IMR-90 (cell line): ENCODE measurements around the gene BCL2L11. TPM values are rescaled to one million over a fixed set of nuclear protein-coding genes. Genes with fewer than 3 reads are reported as not detected.

ENCODE experiments used
- ATAC-seq: fragments of 200-7000 bp; cut with Tn5 transposase; 2 replicates; pipeline ENCODE4 v1.9.1; 2020; ENCODE audit warnings: low read depth, mild to moderate bottlenecking, moderate library complexity
- BruUV-seq: library from RNA; stranded (reverse); fragments of 400-500 nt; replicated peaks from 2 replicates; lab custom pipeline; 2021; lab: Mats Ljungman, UMichigan
- CTCF ChIA-PET: fragments of 300-600 bp; formaldehyde crosslinking; extraction: SDS; loops from one replicate; lab custom pipeline; 2021; ENCODE audit warnings: antibody characterized with exemption; lab: Yijun Ruan, JAX
- POLR2A ChIA-PET: fragments of 300-600 bp; sonication (Branson Sonifier 250); formaldehyde crosslinking; loops from one replicate; lab custom pipeline; 2022; ENCODE audit warnings: antibody characterized with exemption; ENCODE audit not compliant: unreplicated experiment; lab: Charles Lee
- DNase-seq: peaks from one replicate; pipeline ENCODE4 v3.0.0; 2013
- H2AFZ ChIP-seq: replicated peaks from 2 replicates; pipeline ENCODE3; 2013; ENCODE audit warnings: low read length, mild to moderate bottlenecking; ENCODE audit not compliant: poor library complexity
- H2AK5ac ChIP-seq: 2 replicates; pipeline ENCODE4 v1.6.1; 2013; ENCODE audit warnings: low read depth, low read length, inconsistent platforms
- H2AK9ac ChIP-seq: replicated peaks from 2 replicates; pipeline ENCODE3; 2013; ENCODE audit warnings: mild to moderate bottlenecking, low read depth, low read length, moderate library complexity; ENCODE audit not compliant: poor library complexity
- H2BK120ac ChIP-seq: 2 replicates; pipeline ENCODE4 v1.6.1; 2013; ENCODE audit warnings: low read depth, low read length, inconsistent platforms
- H2BK15ac ChIP-seq: 3 replicates; pipeline ENCODE4 v1.6.1; 2013; ENCODE audit warnings: low read depth, low read length, inconsistent platforms
- H2BK20ac ChIP-seq: 2 replicates; pipeline ENCODE4 v1.6.1; 2013; ENCODE audit warnings: low read depth, mild to moderate bottlenecking, inconsistent platforms, low read length, moderate library complexity
- H2BK5ac ChIP-seq: 2 replicates; pipeline ENCODE4 v1.6.1; 2013; ENCODE audit warnings: mild to moderate bottlenecking, low read depth, low read length, inconsistent platforms; ENCODE audit not compliant: poor library complexity, severe bottlenecking
- H3K14ac ChIP-seq: replicated peaks from 2 replicates; pipeline ENCODE4 v1.6.1; 2013; ENCODE audit warnings: low read depth, low read length, inconsistent platforms
- H3K18ac ChIP-seq: 2 replicates; pipeline ENCODE4 v1.6.1; 2013; ENCODE audit warnings: low read depth, low read length, control low read depth
- H3K23ac ChIP-seq: 2 replicates; pipeline ENCODE4 v1.6.1; 2013; ENCODE audit warnings: low read depth, low read length, inconsistent platforms
- H3K27ac ChIP-seq: 2 replicates; pipeline ENCODE4 v1.5.1; 2013; ENCODE audit warnings: mild to moderate bottlenecking, control low read depth, low read length; ENCODE audit not compliant: insufficient read depth
- H3K27me3 ChIP-seq: 2 replicates; pipeline ENCODE4 v1.6.1; 2013; ENCODE audit warnings: low read length; ENCODE audit not compliant: control insufficient read depth, insufficient read depth
- H3K36me3 ChIP-seq: 2 replicates; pipeline ENCODE4 v1.6.1; 2013; ENCODE audit warnings: low read length, mixed read lengths; ENCODE audit not compliant: control insufficient read depth, insufficient read depth
- H3K4ac ChIP-seq: 2 replicates; pipeline ENCODE4 v1.6.1; 2013; ENCODE audit warnings: low read depth, low read length, inconsistent platforms
- H3K4me1 ChIP-seq: 2 replicates; pipeline ENCODE4 v1.6.1; 2013; ENCODE audit warnings: low read length, mixed read lengths; ENCODE audit not compliant: control insufficient read depth, insufficient read depth
- H3K4me2 ChIP-seq: 2 replicates; pipeline ENCODE4 v1.6.1; 2013; ENCODE audit warnings: low read depth, mild to moderate bottlenecking, control low read depth, low read length, moderate library complexity
- H3K4me3 ChIP-seq: 2 replicates; pipeline ENCODE4 v1.5.1; 2013; ENCODE audit warnings: low read depth, mild to moderate bottlenecking, control low read depth, low read length, moderate library complexity; ENCODE audit not compliant: insufficient read depth
- H3K56ac ChIP-seq: 2 replicates; pipeline ENCODE4 v1.6.1; 2013; ENCODE audit warnings: low read length, inconsistent platforms; ENCODE audit not compliant: insufficient read depth; ENCODE audit errors: extremely low read depth
- H3K79me1 ChIP-seq, 2 experiments: 2 replicates each; pipeline ENCODE4 v1.6.1; 2013; ENCODE audit warnings: low read length in 2 of 2, inconsistent platforms in 1 of 2, low read depth in 1 of 2
- H3K9ac ChIP-seq: 2 replicates; pipeline ENCODE4 v1.6.1; 2013; ENCODE audit warnings: low read depth, low read length, control low read depth
- H3K9me1 ChIP-seq: 2 replicates; pipeline ENCODE4 v1.6.1; 2013; ENCODE audit warnings: low read length, inconsistent platforms; ENCODE audit not compliant: insufficient read depth
- H3K9me3 ChIP-seq: 2 replicates; pipeline ENCODE4 v1.6.1; 2013; ENCODE audit warnings: low read length; ENCODE audit not compliant: control insufficient read depth, insufficient read depth
- H4K20me1 ChIP-seq: 2 replicates; pipeline ENCODE4 v1.6.1; 2013; ENCODE audit warnings: low read length, inconsistent platforms; ENCODE audit not compliant: insufficient read depth
- H4K5ac ChIP-seq: 2 replicates; pipeline ENCODE4 v1.6.1; 2013; ENCODE audit warnings: mild to moderate bottlenecking, low read depth, low read length, control low read depth
- H4K8ac ChIP-seq, 2 experiments: 2 replicates each; pipeline ENCODE4 v1.6.1; 2013; ENCODE audit warnings: low read depth in 2 of 2, low read length in 2 of 2, control low read depth in 1 of 2, inconsistent platforms in 1 of 2
- H4K91ac ChIP-seq: 2 replicates; pipeline ENCODE4 v1.6.1; 2013; ENCODE audit warnings: low read depth, low read length, inconsistent platforms; ENCODE audit not compliant: insufficient read depth
- BHLHE40 ChIP-seq: fragments of 150-350 bp; IDR thresholded peaks from 2 replicates; pipeline ENCODE4 v1.6.1; 2016; ENCODE audit warnings: mild to moderate bottlenecking, low read depth, low read length
- CEBPB ChIP-seq: IDR thresholded peaks from 2 replicates; pipeline ENCODE4 v1.6.1; 2012; ENCODE audit warnings: low read depth, low read length, improper control_type of control experiment
- CHD1 ChIP-seq: IDR thresholded peaks from 2 replicates; pipeline ENCODE4 v1.6.1; 2012; ENCODE audit warnings: low read depth, low read length, improper control_type of control experiment
- FOS ChIP-seq: fragments of 150-350 bp; IDR thresholded peaks from 2 replicates; pipeline ENCODE4 v1.6.1; 2016; ENCODE audit warnings: low read depth, low read length
- MAFK ChIP-seq: IDR thresholded peaks from 2 replicates; pipeline ENCODE4 v1.6.1; 2012; ENCODE audit warnings: low read depth, low read length, improper control_type of control experiment
- MAZ ChIP-seq: IDR thresholded peaks from 2 replicates; pipeline ENCODE4 v1.6.1; 2012; ENCODE audit warnings: low read depth, mild to moderate bottlenecking, low read length, improper control_type of control experiment, moderate library complexity, borderline replicate concordance
- MXI1 ChIP-seq: IDR thresholded peaks from 2 replicates; pipeline ENCODE4 v1.6.1; 2012; ENCODE audit warnings: low read depth, mild to moderate bottlenecking, low read length, moderate library complexity, borderline replicate concordance
- NFE2L2 ChIP-seq: fragments of 150-350 bp; IDR thresholded peaks from 2 replicates; pipeline ENCODE4 v1.6.1; 2016; ENCODE audit warnings: low read depth, mild to moderate bottlenecking, low read length
- POLR2A ChIP-seq: IDR thresholded peaks from 2 replicates; pipeline ENCODE4 v1.6.1; 2012; ENCODE audit warnings: mild to moderate bottlenecking, low read depth, low read length
- RAD21 ChIP-seq: IDR thresholded peaks from 2 replicates; pipeline ENCODE4 v1.6.1; 2012; ENCODE audit warnings: low read length, improper control_type of control experiment
- RCOR1 ChIP-seq: IDR thresholded peaks from 2 replicates; pipeline ENCODE4 v1.6.1; 2012; ENCODE audit warnings: mild to moderate bottlenecking, low read length, improper control_type of control experiment; ENCODE audit not compliant: insufficient replicate concordance
- RFX5 ChIP-seq: IDR thresholded peaks from 2 replicates; pipeline ENCODE4 v1.8.0; 2012; ENCODE audit warnings: low read depth, mild to moderate bottlenecking, low read length, moderate library complexity
- SMC3 ChIP-seq: fragments of 150-350 bp; IDR thresholded peaks from 2 replicates; pipeline ENCODE4 v1.6.1; 2016; ENCODE audit warnings: low read depth, mild to moderate bottlenecking, antibody characterized with exemption, low read length, moderate library complexity
- WGBS, 2 experiments: methylation state at CpG; one replicate each; pipeline versions ENCODE4 v1.1.5 to v1.1.7; 2013; ENCODE audit warnings: missing lambda C conversion rate in 2 of 2; ENCODE audit not compliant: insufficient read length in 1 of 2; ENCODE audit errors: extremely low coverage in 2 of 2; 5-methylcytosine and 5-hydroxymethylcytosine counted together
- dilution Hi-C: fragments of 300-500 bp; cut with HindIII; formaldehyde crosslinking; loops from one replicate; pipeline ENCODE4 v1.14.3; 2018; ENCODE audit warnings: low sequenced_read_pairs; ENCODE audit not compliant: unreplicated experiment
- in situ Hi-C: fragments of 300-500 bp; cut with MboI; formaldehyde crosslinking; loops from 3 replicates; pipeline ENCODE4 v1.14.3; 2019; ENCODE audit warnings: low sequenced_read_pairs, inconsistent platforms, mixed read lengths
- intact Hi-C: fragments of 100-400 bp; cut with micrococcal nuclease; formaldehyde crosslinking; loops from 2 replicates; pipeline ENCODE4 v1.10.0; 2022
- polyA plus RNA-seq, 3 experiments: library from polyadenylated mRNA; depleted of rRNA; stranded (reverse); fragments of >200 nt; gene quantifications; 2 replicates each; pipeline ENCODE4 v1.2.3, GENCODE V29; 2012; ENCODE audit warnings: low replicate concordance in 1 of 3
- total RNA-seq: library from RNA; depleted of rRNA; stranded (reverse); fragments of >200 nt; gene quantifications from 2 replicates; pipeline ENCODE4 v1.2.3, GENCODE V29; 2012
- TF ChIP-seq, protein P1 (sequence below): conservative IDR thresholded peaks from 2 replicates; pipeline ENCODE4 v1.5.1; 2012; ENCODE audit warnings: mild to moderate bottlenecking, low read depth, low read length, improper control_type of control experiment
- TF ChIP-seq, protein P2 (sequence below): fragments of 150-350 bp; IDR thresholded peaks from 2 replicates; pipeline ENCODE4 v1.6.1; 2016; ENCODE audit warnings: low read depth, mild to moderate bottlenecking, low read length, moderate library complexity, borderline replicate concordance
- TF ChIP-seq, protein P3 (sequence below): fragments of 150-350 bp; IDR thresholded peaks from 2 replicates; pipeline ENCODE4 v1.6.1; 2017; ENCODE audit warnings: mild to moderate bottlenecking, antibody characterized with exemption, low read length, low read depth

Gene BCL2L11
- total and polyA plus RNA-seq, 2 of the 4 experiments (the other 2 are of a cell fraction): 1.1 to 1.7 TPM

DNA sequence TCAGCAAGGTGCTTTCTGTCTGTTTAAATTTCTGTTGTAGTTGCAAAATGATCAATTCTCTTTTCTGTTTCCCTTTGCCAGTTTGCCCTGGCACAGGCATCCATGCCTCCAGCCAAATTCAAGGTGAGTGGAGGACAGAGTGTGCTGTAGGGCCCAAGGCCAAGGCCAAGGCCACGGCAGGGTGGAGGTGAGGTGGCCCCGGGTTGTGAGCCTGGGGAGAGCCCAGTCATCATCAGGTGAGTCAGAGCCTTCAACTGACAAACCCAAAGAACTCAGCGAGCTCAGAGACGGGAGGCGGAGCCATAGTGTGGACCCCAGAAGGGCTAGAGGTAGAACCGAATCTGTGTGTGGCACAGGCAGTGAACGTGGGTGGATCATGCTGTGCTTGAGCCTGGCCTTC is 55.7 kb downstream of the BCL2L11 start:
- Histone ChIP-seq H3K36me3 (no peaks in the 10 kb centered on the region), H2AFZ (no peak overlapping the region), H2BK5ac (no peak overlapping the region), H3K4me2 (no peak overlapping the region), H2AK9ac (no peak overlapping the region), H3K9me1 (peaks cover 9% of the 10 kb centered on the region; the same call in 1 of the 2 replicates), H3K4ac (no peak overlapping the region), H4K5ac (no peak overlapping the region), H3K27me3 (peaks cover 46% of the 10 kb centered on the region), H4K91ac (no peak overlapping the region), H2BK15ac (no peak overlapping the region), H2AK5ac (no peak overlapping the region), H3K18ac (no peak overlapping the region), H3K9ac (no peak overlapping the region), H3K23ac (no peak overlapping the region), H2BK20ac (no peak overlapping the region), H3K4me1 (peaks cover 4% of the 10 kb centered on the region; the same call in 1 of the 2 replicates), H3K27ac (no peak overlapping the region), H2BK120ac (no peak overlapping the region), H4K8ac (no peak overlapping the region), H3K56ac (no peak overlapping the region), H3K9me3 (no peaks in the 10 kb centered on the region), H3K4me3 (no peak overlapping the region), H3K14ac (no peak overlapping the region), H4K20me1 (0 out of 2 replicates have a peak, but pooled peaks cover 3% of the 10 kb centered on the region), H3K79me1 (no peaks in the 10 kb centered on the region)
- BruUV-seq: no TSS peak
- intact Hi-C loops: no loop called here
- no peak for ATAC-seq
- POLR2A ChIA-PET: no interaction called here
- CTCF ChIA-PET: no interaction called here
- DNase-seq: no peak
- 88% methylated on average over 5 of the region's 7 CpGs; no CpG with 5 or more reads in 1 of the 2 experiments for WGBS, 2 experiments
- dilution Hi-C loops: no loop called here
- TF ChIP-seq MXI1 (no peak), CHD1 (no peak), RFX5 (no peak), MAZ (no peak), POLR2A (no peak), CEBPB (no peak), RCOR1 (no peak), MAFK (no peak), BHLHE40 (no peak), FOS (no peak), RAD21 (no peak), NFE2L2 (no peak), SMC3 (no peak)
- TF ChIP-seq, protein P1, sequence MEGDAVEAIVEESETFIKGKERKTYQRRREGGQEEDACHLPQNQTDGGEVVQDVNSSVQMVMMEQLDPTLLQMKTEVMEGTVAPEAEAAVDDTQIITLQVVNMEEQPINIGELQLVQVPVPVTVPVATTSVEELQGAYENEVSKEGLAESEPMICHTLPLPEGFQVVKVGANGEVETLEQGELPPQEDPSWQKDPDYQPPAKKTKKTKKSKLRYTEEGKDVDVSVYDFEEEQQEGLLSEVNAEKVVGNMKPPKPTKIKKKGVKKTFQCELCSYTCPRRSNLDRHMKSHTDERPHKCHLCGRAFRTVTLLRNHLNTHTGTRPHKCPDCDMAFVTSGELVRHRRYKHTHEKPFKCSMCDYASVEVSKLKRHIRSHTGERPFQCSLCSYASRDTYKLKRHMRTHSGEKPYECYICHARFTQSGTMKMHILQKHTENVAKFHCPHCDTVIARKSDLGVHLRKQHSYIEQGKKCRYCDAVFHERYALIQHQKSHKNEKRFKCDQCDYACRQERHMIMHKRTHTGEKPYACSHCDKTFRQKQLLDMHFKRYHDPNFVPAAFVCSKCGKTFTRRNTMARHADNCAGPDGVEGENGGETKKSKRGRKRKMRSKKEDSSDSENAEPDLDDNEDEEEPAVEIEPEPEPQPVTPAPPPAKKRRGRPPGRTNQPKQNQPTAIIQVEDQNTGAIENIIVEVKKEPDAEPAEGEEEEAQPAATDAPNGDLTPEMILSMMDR: no peak
- TF ChIP-seq, protein P2, sequence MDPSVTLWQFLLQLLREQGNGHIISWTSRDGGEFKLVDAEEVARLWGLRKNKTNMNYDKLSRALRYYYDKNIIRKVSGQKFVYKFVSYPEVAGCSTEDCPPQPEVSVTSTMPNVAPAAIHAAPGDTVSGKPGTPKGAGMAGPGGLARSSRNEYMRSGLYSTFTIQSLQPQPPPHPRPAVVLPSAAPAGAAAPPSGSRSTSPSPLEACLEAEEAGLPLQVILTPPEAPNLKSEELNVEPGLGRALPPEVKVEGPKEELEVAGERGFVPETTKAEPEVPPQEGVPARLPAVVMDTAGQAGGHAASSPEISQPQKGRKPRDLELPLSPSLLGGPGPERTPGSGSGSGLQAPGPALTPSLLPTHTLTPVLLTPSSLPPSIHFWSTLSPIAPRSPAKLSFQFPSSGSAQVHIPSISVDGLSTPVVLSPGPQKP: no peak
- TF ChIP-seq, protein P3, sequence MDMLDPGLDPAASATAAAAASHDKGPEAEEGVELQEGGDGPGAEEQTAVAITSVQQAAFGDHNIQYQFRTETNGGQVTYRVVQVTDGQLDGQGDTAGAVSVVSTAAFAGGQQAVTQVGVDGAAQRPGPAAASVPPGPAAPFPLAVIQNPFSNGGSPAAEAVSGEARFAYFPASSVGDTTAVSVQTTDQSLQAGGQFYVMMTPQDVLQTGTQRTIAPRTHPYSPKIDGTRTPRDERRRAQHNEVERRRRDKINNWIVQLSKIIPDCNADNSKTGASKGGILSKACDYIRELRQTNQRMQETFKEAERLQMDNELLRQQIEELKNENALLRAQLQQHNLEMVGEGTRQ: no peak
- in situ Hi-C loops: no loop called here
